ENCODE data around the gene TOPBP1.

TOPBP1 gene

GRCh38 chr3:133606342-133606741 is 55.4 kb downstream of the TOPBP1 start:
- no peak for DNase-seq

GRCh38 chr3:133600572-133601081 is 61.1 kb downstream of the TOPBP1 start:
- no peak for DNase-seq

GRCh38 chr3:133599280-133599679 is 62.5 kb downstream of the TOPBP1 start:
- DNase-seq, result no peak

GRCh38 chr3:133598405-133598804 is 63.3 kb downstream of the TOPBP1 start:
- no peak for DNase-seq

GRCh38 chr3:133595341-133595740 is 66.4 kb downstream of the TOPBP1 start:
- DNase-seq, result no peak

- no peak for DNase-seq
Observed at GRCh38 chr3:133593243-133593642, 68.5 kb downstream of the TOPBP1 start.

GRCh38 chr3:133592843-133593242 is 68.9 kb downstream of the TOPBP1 start:
- no peak for DNase-seq

- DNase-seq, result no peak
Observed at GRCh38 chr3:133591271-133591742, 70.4 kb downstream of the TOPBP1 start.

- DNase-seq, result no peak
Observed at GRCh38 chr3:133589503-133589902, 72.2 kb downstream of the TOPBP1 start.

- no peak for DNase-seq
Observed at GRCh38 chr3:133588784-133589465, 72.8 kb downstream of the TOPBP1 start.

GRCh38 chr3:133588035-133588434 is 73.7 kb downstream of the TOPBP1 start:
- no peak for DNase-seq

- no peak for DNase-seq
Observed at GRCh38 chr3:133583396-133583795, 78.3 kb downstream of the TOPBP1 start.

- peak; percentile 7 for DNase-seq
Observed at GRCh38 chr3:133578548-133579191, 83.1 kb downstream of the TOPBP1 start.

GRCh38 chr3:133576169-133576568 is 85.6 kb downstream of the TOPBP1 start:
- DNase-seq, result no peak

- DNase-seq, result no peak
Observed at GRCh38 chr3:133575086-133575485, 86.7 kb downstream of the TOPBP1 start.

- DNase-seq, result peak; percentile 69
Observed at GRCh38 chr3:133574260-133574881, 87.4 kb downstream of the TOPBP1 start.

- no peak for DNase-seq
Observed at GRCh38 chr3:133573629-133574194, 88.0 kb downstream of the TOPBP1 start, which contains the start of gene CDV3. CDV3 (plus strand) TSS chr3:133573686; CDS start chr3:133574045, 359 bp downstream.

- peak; percentile 100 for DNase-seq
Observed at GRCh38 chr3:133573054-133573628, 88.6 kb downstream of the TOPBP1 start.

- DNase-seq, result peak; percentile 9
Observed at GRCh38 chr3:133572158-133573053, 89.3 kb downstream of the TOPBP1 start.

- DNase-seq, result no peak
Observed at GRCh38 chr3:133570937-133571320, 90.8 kb downstream of the TOPBP1 start.

- DNase-seq, result no peak
Observed at GRCh38 chr3:133570139-133570936, 91.4 kb downstream of the TOPBP1 start.

Measured in CD4-positive, alpha-beta T cell treated with Interleukin-17A for 4 hours (primary cell).